ENCODE results near the gene PDE2A.

Gene PDE2A

GRCh38 chr11:72662036-72662435, 12.2 kb downstream of the PDE2A start:
- Histone ChIP-seq H3K9me3 (ENCODE audit: control insufficient read depth, low read length) (no peaks in the 10 kb centered on the region), H3K4me1 (ENCODE audit: control insufficient read depth, insufficient read depth, low read length, poor library complexity, severe bottlenecking) (no peaks in the 10 kb centered on the region), H3K27ac (ENCODE audit: insufficient read depth, low read length, poor library complexity, severe bottlenecking) (no peak overlapping the region), H3K36me3 (ENCODE audit: control insufficient read depth, insufficient read depth, low read length) (no peaks in the 10 kb centered on the region), H3K4me3 (ENCODE audit: insufficient read depth, low read depth, low read length, poor library complexity, severe bottlenecking) (no peak overlapping the region), H3K27me3 (replicated peaks; ENCODE audit: control insufficient read depth, insufficient read depth, low read length, poor library complexity, severe bottlenecking) (no peaks in the 10 kb centered on the region)
- DNase-seq: no peak

GRCh38 chr11:72661486-72661885, 12.7 kb downstream of the PDE2A start:
- Histone ChIP-seq H3K4me3 (ENCODE audit: insufficient read depth, low read depth, low read length, poor library complexity, severe bottlenecking) (no peak overlapping the region), H3K9me3 (ENCODE audit: control insufficient read depth, low read length) (no peaks in the 10 kb centered on the region), H3K36me3 (ENCODE audit: control insufficient read depth, insufficient read depth, low read length) (no peaks in the 10 kb centered on the region), H3K27ac (ENCODE audit: insufficient read depth, low read length, poor library complexity, severe bottlenecking) (no peak overlapping the region), H3K27me3 (replicated peaks; ENCODE audit: control insufficient read depth, insufficient read depth, low read length, poor library complexity, severe bottlenecking) (no peaks in the 10 kb centered on the region), H3K4me1 (ENCODE audit: control insufficient read depth, insufficient read depth, low read length, poor library complexity, severe bottlenecking) (no peaks in the 10 kb centered on the region)
- no peak for DNase-seq

DNA sequence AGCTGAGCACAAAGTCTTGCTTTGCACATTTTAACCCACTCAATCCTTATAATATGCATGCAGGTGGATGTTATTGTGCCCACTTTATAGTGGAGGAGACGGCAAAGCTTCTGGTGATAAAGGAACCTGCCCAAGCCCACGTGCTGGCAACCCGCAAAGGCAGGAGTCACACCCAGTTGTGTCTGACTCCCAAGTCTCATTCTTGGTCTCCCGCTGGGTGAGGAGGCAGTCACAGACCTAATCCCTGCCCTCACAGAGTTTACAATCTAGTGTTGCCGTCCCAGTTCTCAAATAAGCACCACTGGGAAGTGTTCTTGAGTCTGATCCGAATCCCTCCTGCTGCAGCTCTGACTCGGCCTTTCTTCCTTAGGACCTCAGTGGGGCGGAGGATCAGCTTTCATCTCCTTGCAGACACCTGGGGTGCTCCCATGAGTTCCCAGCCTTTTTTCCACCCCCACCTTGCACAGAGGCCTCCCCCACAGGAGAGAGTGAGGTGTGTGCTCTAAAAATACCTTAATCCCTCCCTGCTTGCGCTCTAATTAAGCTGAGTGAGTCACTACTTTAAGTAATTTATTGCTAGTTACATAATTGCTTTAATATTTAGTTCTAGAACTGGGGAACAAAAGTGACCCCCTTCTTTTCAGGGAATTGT, 15.1 kb downstream of the PDE2A start:
- no peak overlapping the region for H3K4me3 ChIP-seq (ENCODE audit: insufficient read depth, low read depth, low read length, poor library complexity, severe bottlenecking)
- no peaks in the 10 kb centered on the region for H3K36me3 ChIP-seq (ENCODE audit: control insufficient read depth, insufficient read depth, low read length)
- H3K4me1 ChIP-seq (ENCODE audit: control insufficient read depth, insufficient read depth, low read length, poor library complexity, severe bottlenecking): no peaks in the 10 kb centered on the region
- no peaks in the 10 kb centered on the region for H3K9me3 ChIP-seq (ENCODE audit: control insufficient read depth, low read length)
- no peak for DNase-seq
- H3K27ac ChIP-seq (ENCODE audit: insufficient read depth, low read length, poor library complexity, severe bottlenecking): no peak overlapping the region
- H3K27me3 ChIP-seq (replicated peaks; ENCODE audit: control insufficient read depth, insufficient read depth, low read length, poor library complexity, severe bottlenecking): no peaks in the 10 kb centered on the region

DNA sequence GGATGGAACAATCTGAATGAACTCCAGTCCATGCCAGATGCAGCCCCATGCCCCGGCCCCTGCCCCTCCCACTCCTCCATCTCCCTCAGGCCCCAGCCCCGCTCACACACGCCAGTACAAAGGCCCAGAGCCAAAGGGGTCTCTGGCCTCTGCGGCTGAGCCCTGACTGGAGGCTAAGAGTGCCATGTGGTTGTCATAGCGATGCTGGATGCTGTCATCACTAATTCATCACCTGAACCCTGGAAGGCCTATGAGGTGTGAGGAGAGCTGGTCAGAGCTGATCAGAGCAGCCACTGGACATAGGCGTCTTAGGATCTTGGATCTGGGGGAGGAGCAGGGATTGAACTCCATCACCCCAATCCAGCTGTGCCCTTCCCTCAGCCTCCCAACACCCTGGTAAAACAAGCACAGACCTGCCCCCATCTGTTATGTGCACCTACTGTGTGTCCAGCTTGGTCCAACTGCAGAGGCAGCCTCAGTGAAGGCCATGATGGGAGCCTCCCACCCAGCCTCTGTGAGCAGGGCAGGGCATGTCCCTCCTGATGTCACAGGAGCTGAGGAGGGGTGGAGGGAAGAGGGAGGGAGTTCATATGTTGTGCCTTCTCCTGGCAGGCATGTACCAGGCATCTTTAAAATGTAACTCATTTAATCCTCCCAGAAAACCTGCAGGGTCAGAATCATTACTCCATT, 16.7 kb downstream of the PDE2A start:
- no peak overlapping the region for H3K27ac ChIP-seq (ENCODE audit: insufficient read depth, low read length, poor library complexity, severe bottlenecking)
- no peaks in the 10 kb centered on the region for H3K36me3 ChIP-seq (ENCODE audit: control insufficient read depth, insufficient read depth, low read length)
- H3K9me3 ChIP-seq (ENCODE audit: control insufficient read depth, low read length): no peaks in the 10 kb centered on the region
- no peak overlapping the region for H3K4me3 ChIP-seq (ENCODE audit: insufficient read depth, low read depth, low read length, poor library complexity, severe bottlenecking)
- H3K27me3 ChIP-seq (replicated peaks; ENCODE audit: control insufficient read depth, insufficient read depth, low read length, poor library complexity, severe bottlenecking): no peaks in the 10 kb centered on the region
- H3K4me1 ChIP-seq (ENCODE audit: control insufficient read depth, insufficient read depth, low read length, poor library complexity, severe bottlenecking): no peaks in the 10 kb centered on the region
- DNase-seq: no peak

DNA sequence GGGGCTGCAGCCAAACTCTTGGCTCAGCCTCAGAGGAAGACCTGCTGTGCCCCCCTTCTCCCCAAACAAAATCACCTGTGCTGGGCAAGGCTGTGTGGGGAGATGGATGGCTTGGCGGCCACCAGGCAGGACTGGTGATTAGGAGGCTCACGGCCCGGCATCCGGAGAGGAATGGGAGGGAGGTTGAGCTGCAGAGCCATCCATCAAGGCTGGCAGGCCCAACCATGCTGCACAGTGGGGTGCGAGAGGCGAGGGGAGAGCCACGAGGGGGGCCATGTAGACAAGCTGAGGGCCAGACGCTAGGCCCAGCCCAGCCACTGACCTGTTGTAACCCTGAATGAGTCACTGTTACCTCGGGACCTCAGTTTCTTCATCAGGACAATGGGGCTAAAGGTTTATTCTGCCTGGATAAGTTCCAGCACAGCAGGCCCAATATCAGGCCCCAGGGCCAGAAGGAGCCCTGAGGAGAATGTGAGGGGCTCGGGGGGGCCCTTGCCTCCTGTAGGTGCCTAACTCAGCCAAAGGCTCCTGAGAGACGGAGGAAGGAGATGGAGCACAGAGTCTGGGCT, 18.2 kb downstream of the PDE2A start:
- H3K27me3 ChIP-seq (replicated peaks; ENCODE audit: control insufficient read depth, insufficient read depth, low read length, poor library complexity, severe bottlenecking): no peaks in the 10 kb centered on the region
- no peaks in the 10 kb centered on the region for H3K4me1 ChIP-seq (ENCODE audit: control insufficient read depth, insufficient read depth, low read length, poor library complexity, severe bottlenecking)
- no peaks in the 10 kb centered on the region for H3K9me3 ChIP-seq (ENCODE audit: control insufficient read depth, low read length)
- no peak overlapping the region for H3K27ac ChIP-seq (ENCODE audit: insufficient read depth, low read length, poor library complexity, severe bottlenecking)
- no peaks in the 10 kb centered on the region for H3K36me3 ChIP-seq (ENCODE audit: control insufficient read depth, insufficient read depth, low read length)
- DNase-seq: no peak
- H3K4me3 ChIP-seq (ENCODE audit: insufficient read depth, low read depth, low read length, poor library complexity, severe bottlenecking): no peak overlapping the region

GRCh38 chr11:72655014-72655413, 19.2 kb downstream of the PDE2A start:
- Histone ChIP-seq H3K4me1 (ENCODE audit: control insufficient read depth, insufficient read depth, low read length, poor library complexity, severe bottlenecking) (no peaks in the 10 kb centered on the region), H3K9me3 (ENCODE audit: control insufficient read depth, low read length) (no peaks in the 10 kb centered on the region), H3K4me3 (ENCODE audit: insufficient read depth, low read depth, low read length, poor library complexity, severe bottlenecking) (no peak overlapping the region), H3K36me3 (ENCODE audit: control insufficient read depth, insufficient read depth, low read length) (no peaks in the 10 kb centered on the region), H3K27me3 (replicated peaks; ENCODE audit: control insufficient read depth, insufficient read depth, low read length, poor library complexity, severe bottlenecking) (no peaks in the 10 kb centered on the region), H3K27ac (ENCODE audit: insufficient read depth, low read length, poor library complexity, severe bottlenecking) (no peak overlapping the region)
- no peak for DNase-seq

DNA sequence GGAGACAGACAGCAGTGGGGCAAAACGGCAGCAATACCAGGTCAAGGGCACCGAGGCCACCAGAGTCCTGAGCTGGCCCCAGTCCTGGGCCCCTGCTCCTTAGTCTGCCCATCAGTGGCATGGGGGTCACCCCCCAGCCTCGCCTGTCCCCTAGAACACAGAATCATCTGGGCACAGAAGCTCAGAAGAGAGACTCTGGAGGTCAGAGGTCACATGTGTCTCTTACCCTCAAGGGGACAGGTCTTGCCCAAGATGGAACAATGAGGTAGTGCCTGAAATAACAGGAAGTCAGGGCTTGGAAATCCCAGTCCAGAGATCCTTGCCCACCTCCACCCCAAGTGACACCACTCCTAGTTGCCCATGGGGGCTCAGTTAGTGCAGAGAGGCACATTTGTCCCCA, 20.6 kb downstream of the PDE2A start:
- Histone ChIP-seq H3K36me3 (ENCODE audit: control insufficient read depth, insufficient read depth, low read length) (no peaks in the 10 kb centered on the region), H3K27me3 (replicated peaks; ENCODE audit: control insufficient read depth, insufficient read depth, low read length, poor library complexity, severe bottlenecking) (no peaks in the 10 kb centered on the region), H3K9me3 (ENCODE audit: control insufficient read depth, low read length) (no peaks in the 10 kb centered on the region), H3K4me1 (ENCODE audit: control insufficient read depth, insufficient read depth, low read length, poor library complexity, severe bottlenecking) (no peaks in the 10 kb centered on the region), H3K4me3 (ENCODE audit: insufficient read depth, low read depth, low read length, poor library complexity, severe bottlenecking) (no peak overlapping the region), H3K27ac (ENCODE audit: insufficient read depth, low read length, poor library complexity, severe bottlenecking) (no peak overlapping the region)
- no peak for DNase-seq

DNA sequence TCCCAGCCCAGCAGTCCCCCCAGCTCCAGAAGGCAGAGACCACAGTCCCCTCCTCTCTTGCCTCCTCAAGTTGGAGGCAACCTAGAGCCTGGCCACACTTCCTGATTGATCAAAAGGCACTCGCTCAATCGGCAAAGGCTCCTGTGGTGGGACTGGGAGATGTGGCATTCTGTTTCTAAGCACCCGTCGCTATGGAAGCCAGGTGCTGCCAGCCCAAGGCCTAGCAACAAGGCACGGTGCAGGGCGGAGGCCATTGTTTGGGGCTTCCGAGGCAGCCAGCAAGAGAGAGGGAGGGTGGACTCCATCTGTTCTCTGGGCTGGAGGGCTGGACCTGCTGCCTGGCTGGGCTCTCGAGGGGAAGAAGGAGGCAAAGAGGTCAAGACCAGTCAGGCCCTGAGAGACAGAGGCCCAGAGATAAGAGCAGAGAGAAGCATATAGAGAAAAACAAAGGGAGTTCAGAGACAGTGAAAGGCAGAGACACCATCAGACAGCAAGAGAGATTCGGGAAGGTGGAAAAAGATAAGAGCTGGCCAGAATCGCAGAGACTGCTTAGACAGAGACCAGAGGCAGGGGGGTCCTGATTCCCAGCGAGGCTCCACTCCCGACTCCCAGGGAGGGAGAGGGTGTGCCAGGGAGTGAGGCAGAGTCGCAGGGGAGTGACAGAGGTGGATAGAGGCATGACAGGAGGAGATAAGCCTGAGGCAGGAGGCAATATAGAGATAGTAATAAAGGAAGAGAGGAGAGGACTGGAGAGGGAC, 21.2 kb downstream of the PDE2A start:
- no peaks in the 10 kb centered on the region for H3K27me3 ChIP-seq (replicated peaks; ENCODE audit: control insufficient read depth, insufficient read depth, low read length, poor library complexity, severe bottlenecking)
- no peaks in the 10 kb centered on the region for H3K4me1 ChIP-seq (ENCODE audit: control insufficient read depth, insufficient read depth, low read length, poor library complexity, severe bottlenecking)
- H3K9me3 ChIP-seq (ENCODE audit: control insufficient read depth, low read length): no peaks in the 10 kb centered on the region
- H3K4me3 ChIP-seq (ENCODE audit: insufficient read depth, low read depth, low read length, poor library complexity, severe bottlenecking): no peak overlapping the region
- no peak for DNase-seq
- no peaks in the 10 kb centered on the region for H3K36me3 ChIP-seq (ENCODE audit: control insufficient read depth, insufficient read depth, low read length)
- no peak overlapping the region for H3K27ac ChIP-seq (ENCODE audit: insufficient read depth, low read length, poor library complexity, severe bottlenecking)

GRCh38 chr11:72652133-72652532, 22.1 kb downstream of the PDE2A start:
- no peaks in the 10 kb centered on the region for H3K9me3 ChIP-seq (ENCODE audit: control insufficient read depth, low read length)
- no peak for DNase-seq
- H3K4me1 ChIP-seq (ENCODE audit: control insufficient read depth, insufficient read depth, low read length, poor library complexity, severe bottlenecking): no peaks in the 10 kb centered on the region
- H3K27ac ChIP-seq (ENCODE audit: insufficient read depth, low read length, poor library complexity, severe bottlenecking): no peak overlapping the region
- H3K4me3 ChIP-seq (ENCODE audit: insufficient read depth, low read depth, low read length, poor library complexity, severe bottlenecking): no peak overlapping the region
- no peaks in the 10 kb centered on the region for H3K27me3 ChIP-seq (replicated peaks; ENCODE audit: control insufficient read depth, insufficient read depth, low read length, poor library complexity, severe bottlenecking)
- H3K36me3 ChIP-seq (ENCODE audit: control insufficient read depth, insufficient read depth, low read length): no peaks in the 10 kb centered on the region

Data from effector memory CD4-positive, alpha-beta T cell (primary cell).